GM18499 (cell line): ENCODE measurements around the gene AHCYL2.
"Not testable (repeated sequence)": the region's sequence is repeated elsewhere in the genome, so short reads cannot be mapped to it uniquely, and the experiment has no call there.

ENCODE experiments used
- ATAC-seq: cut with Tn5 transposase; IDR thresholded peaks from one replicate; pipeline ENCODE4 v1.9.1; 2021; ENCODE audit warnings: moderate number of reproducible peaks; ENCODE audit not compliant: insufficient read depth, unreplicated experiment

The AHCYL2 gene

GRCh38 chr7:129281163-129281562 is 56.3 kb downstream of the AHCYL2 start:
- no peak for ATAC-seq

GRCh38 chr7:129282865-129283264 is 58.0 kb downstream of the AHCYL2 start:
- no peak for ATAC-seq

GRCh38 chr7:129283936-129284335 is 59.1 kb downstream of the AHCYL2 start:
- no peak for ATAC-seq

- no peak for ATAC-seq
Observed at GRCh38 chr7:129285111-129285510, 60.3 kb downstream of the AHCYL2 start.

GRCh38 chr7:129292861-129293260 is 68.0 kb downstream of the AHCYL2 start:
- no peak for ATAC-seq

GRCh38 chr7:129295015-129295423 is 70.2 kb downstream of the AHCYL2 start:
- no peak for ATAC-seq

- no peak for ATAC-seq
Observed at GRCh38 chr7:129298268-129298893, 73.6 kb downstream of the AHCYL2 start.

- no peak for ATAC-seq
Observed at GRCh38 chr7:129299889-129300288, 75.1 kb downstream of the AHCYL2 start.

GRCh38 chr7:129300299-129300698 is 75.5 kb downstream of the AHCYL2 start:
- not testable (repeated sequence) for ATAC-seq

- no peak for ATAC-seq
Observed at GRCh38 chr7:129307592-129307991, 82.8 kb downstream of the AHCYL2 start.

GRCh38 chr7:129308047-129308446 is 83.2 kb downstream of the AHCYL2 start:
- ATAC-seq, result no peak

- ATAC-seq, result no peak
Observed at GRCh38 chr7:129311429-129311828, 86.6 kb downstream of the AHCYL2 start.

GRCh38 chr7:129313282-129313681 is 88.5 kb downstream of the AHCYL2 start:
- no peak for ATAC-seq

GRCh38 chr7:129315960-129316359 is 91.1 kb downstream of the AHCYL2 start:
- no peak for ATAC-seq

GRCh38 chr7:129317450-129317849 is 92.6 kb downstream of the AHCYL2 start:
- ATAC-seq, result no peak

- no peak for ATAC-seq
Observed at GRCh38 chr7:129327076-129327475, 102.2 kb downstream of the AHCYL2 start.

GRCh38 chr7:129332254-129333035 is 107.6 kb downstream of the AHCYL2 start:
- ATAC-seq, result no peak

- ATAC-seq, result no peak
Observed at GRCh38 chr7:129334473-129334872, 109.6 kb downstream of the AHCYL2 start.

GRCh38 chr7:129338450-129338849 is 113.6 kb downstream of the AHCYL2 start:
- ATAC-seq, result no peak

- ATAC-seq, result no peak
Observed at GRCh38 chr7:129341212-129341611, 116.4 kb downstream of the AHCYL2 start.

- no peak for ATAC-seq
Observed at GRCh38 chr7:129341816-129342806, 117.3 kb downstream of the AHCYL2 start.
